Stimulated activated CD4-positive, alpha-beta T cell treated with anti-CD3 and anti-CD28 coated beads, Interleukin-1b, Interleukin-23, amount 100 ng/mL, for 1 hour (primary cell): ENCODE measurements around the gene RBMS3.
"Not testable (repeated sequence)": the region's sequence is repeated elsewhere in the genome, so short reads cannot be mapped to it uniquely, and the experiment has no call there.

ENCODE experiments used
- DNase-seq, 2 donors: peaks; one replicate each; pipeline ENCODE4 v3.0.0-alpha.2; 2020; ENCODE audit warnings: low read depth in 2 of 2

RBMS3 gene

DNA sequence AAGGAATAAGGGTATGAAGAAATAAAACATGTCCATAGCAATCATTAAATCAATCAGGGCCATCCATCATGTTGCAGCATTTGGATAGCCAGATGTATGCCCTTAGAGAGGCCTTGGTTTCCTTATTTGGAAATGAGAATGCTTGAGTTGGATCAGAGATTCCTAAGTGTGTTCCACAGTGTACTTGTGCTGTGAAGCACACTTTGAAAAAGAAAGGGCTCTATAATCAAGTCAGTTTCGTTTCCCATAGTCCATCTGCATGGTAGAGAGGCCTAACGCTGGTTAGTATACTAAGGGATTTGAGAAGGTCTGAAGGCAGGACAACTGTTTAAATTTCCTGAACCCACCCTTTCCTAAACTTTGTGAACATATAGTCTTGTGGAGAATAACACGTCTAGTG lies 30.9 kb downstream of the RBMS3 start:
- DNase-seq, result no peak

DNA sequence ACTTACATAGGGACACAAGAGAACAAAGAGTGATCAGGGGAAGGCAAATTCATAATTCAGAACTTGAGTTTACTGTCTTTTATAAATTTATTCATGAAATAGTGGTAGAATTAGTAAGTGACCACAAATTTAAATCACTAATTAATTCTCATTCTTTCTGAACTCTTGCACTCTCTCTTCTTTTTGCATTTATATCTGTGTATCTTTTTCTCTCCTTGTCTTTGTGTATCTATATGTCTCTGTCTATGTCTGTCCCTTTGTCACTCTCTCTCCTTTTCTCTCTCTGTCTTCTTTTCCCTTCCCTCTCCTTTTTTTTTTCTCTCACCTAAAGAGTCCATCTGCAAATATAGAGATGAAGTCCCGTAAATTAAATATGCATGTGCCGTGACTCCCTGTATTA lies 31.5 kb downstream of the RBMS3 start:
- no peak for DNase-seq

- DNase-seq, result no peak
Measured at GRCh38 chr3:29312960-29313452, 32.1 kb downstream of the RBMS3 start.

DNA sequence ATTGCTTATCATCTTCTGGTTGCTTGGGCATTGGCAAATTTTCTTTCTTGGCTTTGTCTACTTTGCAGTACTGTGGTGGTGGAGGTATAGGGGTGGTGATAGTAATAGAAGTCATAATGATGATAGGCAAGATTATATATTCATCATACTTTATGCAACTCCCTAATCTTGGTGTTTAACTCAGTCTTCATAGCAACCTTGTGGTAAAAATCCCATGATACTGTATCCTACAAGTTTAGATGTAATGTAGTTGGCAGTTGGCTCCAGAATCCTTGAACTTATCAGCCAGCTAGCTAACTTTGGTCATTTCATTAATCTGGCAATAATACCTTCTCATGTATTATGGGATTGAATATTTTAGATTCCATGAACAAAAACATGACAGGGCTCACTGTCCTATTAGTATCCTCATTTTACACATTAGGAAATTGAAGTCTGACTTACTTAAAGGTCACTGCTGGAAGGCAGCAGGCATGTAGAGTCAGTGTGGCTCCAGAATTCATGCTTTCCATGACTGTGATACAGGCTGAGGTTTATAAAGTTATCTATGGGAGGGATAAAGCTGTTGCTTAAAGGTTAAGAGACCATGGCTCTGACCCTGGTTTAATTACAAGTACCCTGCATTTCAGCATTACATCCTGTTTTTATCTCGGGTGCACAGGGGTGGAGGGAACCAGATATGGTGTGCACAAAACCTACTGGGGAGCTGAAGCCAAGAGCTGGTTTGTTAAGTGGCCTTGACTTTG lies 33.3 kb downstream of the RBMS3 start:
- no peak for DNase-seq

DNA sequence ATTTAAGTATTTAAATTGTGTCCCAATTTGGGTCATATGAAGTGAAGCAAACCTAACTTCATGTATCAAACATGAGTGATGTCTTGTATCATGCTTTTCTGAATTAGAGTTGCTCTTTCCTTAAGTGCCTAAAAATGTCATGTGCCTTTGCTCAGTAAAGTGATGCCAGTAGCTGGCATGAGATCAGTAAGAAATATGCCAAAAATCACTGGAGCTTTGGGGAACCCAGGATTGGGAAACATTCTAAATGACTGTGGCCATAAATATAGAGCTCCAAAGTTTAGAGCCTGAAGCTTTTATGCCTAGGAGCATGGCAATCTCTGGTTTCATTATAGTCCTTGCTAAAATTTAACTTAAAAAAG lies 33.8 kb downstream of the RBMS3 start:
- DNase-seq, result no peak

DNA sequence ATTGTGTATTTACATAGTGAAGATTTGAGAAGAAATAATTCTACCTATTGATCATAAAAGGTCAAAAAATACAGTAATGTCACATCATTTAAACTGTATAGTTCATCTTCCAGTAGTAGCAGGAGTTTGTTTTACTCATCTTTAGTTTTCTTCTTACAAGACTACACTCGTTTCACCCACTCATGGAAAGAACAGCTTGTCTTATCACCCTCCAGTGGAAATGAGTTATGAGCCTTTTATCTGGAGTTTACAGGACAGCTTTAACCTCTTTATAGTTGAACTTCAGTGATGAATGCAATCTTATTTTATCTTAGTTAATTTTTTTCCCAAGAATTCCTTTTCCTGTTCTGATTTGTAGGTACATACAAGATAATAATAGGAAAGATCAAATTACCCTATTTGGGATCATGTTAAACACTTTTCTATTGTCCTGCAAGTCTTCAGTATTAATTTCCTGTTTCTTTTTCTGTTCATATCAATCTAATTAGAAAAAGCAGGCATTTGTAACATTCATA lies 36.8 kb downstream of the RBMS3 start:
- DNase-seq, result no peak

DNA sequence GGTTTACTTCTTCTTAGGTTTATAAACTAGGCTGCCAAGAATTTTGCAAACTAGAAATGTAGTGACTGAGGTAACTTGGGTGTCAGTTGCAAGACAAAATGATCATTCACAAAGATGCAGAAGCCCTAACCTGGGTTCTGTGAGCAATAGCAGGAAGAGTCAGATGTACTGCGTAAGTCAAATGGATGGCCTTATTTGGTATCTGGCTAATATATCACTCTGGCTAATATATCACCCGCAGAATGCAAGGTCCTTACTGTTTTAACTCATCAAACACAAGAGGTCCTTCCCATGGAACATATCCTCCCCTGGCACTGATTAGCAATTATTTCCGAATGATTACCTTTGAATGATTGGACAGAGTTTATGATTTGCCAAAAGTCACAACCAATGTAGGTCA lies 37.4 kb downstream of the RBMS3 start:
- no peak for DNase-seq

DNA sequence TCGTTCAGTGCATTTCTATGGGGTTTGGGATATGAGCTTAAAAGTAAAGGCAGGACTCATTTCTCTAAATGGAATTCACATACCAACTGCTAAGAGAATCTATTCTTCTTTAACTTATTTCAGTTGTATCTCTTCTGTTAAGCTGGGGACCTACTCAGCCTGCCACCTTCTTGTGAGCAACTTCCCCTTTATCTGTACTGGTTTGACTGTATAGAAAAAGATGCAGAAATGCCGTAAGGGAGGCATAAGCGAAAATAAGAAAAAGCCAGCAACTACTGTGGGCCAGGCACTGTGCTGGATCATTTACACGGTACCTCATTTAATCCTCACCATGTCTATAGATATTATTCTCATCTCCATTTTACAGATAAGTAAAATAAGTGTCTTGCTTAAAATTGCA lies 38.4 kb downstream of the RBMS3 start:
- DNase-seq, result no peak

GRCh38 chr3:29319798-29320197 lies 38.9 kb downstream of the RBMS3 start:
- no peak for DNase-seq

- DNase-seq, result no peak
Measured at GRCh38 chr3:29322586-29322985, 41.7 kb downstream of the RBMS3 start.

GRCh38 chr3:29324180-29324651 lies 43.3 kb downstream of the RBMS3 start:
- no peak for DNase-seq

GRCh38 chr3:29326540-29326939 lies 45.7 kb downstream of the RBMS3 start:
- not testable (repeated sequence) for DNase-seq

DNA sequence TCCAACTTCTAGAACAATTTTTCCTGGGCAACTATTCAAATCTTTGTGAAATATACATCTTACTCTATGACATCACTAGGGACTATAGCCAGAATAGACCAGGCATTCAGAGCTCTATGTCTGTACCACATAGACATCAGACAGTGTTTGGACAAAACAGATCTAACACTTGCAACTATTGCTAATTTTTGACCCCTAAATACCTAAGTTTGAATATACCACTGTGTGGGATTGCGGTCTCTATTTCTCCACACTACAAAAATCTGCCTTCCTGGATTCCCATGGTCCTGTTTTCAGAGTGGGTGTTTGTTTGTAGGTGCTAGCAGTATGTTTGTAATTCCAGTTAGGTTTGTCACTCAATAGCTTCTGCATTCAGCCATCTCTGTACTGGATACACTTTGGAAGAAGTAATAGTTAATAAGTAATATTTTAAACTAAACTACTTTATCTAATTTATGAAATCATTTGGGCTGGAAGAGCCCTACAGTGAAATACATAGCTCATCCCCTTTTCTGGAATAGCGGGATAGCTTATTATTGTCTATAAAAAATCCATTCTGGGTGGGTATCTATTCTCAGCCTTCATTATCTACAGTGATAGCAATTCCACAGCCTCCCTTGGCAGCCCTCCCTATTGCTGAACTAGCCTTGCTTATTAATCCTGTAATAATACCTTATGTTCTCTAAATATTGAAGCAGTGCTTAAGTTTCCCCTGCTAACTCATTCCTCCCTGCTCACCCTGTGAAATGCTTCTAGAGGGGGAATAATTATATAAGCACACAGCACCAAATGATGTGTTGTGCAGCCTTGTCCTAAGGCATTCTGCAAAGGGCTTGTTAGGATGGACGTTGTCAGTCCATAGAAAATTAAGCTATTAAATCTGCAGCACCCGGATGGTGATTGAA lies 49.4 kb downstream of the RBMS3 start:
- DNase-seq, result no peak

DNA sequence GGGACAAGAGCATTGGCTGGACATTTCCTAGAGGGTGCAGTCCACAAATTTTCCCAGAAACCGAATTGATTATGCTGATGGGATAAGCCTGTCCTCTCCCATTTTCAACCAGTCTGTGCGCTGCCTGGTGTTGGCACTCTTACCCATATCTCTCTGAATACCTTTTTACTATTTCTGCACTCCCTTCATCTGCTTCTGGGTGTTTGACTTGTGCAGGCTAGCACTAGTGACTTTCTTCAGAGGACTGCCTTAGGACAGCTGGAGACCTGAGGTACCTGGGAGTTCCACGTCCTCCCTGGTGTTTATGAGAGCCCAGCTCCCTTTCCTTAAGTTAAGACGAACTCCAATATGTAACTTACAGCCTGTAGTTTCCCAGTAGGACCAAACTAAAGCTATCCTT lies 50.2 kb downstream of the RBMS3 start:
- no peak for DNase-seq

GRCh38 chr3:29331456-29332194 lies 50.8 kb downstream of the RBMS3 start:
- no peak for DNase-seq

- DNase-seq, result no peak
Measured at GRCh38 chr3:29332195-29332637, 51.3 kb downstream of the RBMS3 start.

DNA sequence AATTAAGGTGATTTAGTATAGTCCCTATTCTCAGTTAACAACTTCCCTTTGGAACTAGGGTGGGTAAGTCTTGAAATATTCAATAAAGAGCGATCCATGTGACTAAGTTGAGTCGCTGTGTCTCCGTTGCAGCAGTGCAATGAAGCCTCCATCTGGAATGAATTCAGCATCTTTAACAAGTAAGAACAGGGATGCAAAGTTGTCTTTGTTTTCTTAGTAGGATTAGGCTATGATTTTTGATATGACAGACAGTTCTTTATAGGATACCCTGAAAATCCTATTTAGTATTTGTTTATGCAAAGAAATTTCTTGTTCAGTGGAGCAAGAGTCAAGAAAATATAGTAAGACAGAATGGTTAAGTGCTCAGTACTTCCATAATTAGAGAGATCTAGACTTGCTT lies 52.7 kb downstream of the RBMS3 start:
- no peak for DNase-seq

DNA sequence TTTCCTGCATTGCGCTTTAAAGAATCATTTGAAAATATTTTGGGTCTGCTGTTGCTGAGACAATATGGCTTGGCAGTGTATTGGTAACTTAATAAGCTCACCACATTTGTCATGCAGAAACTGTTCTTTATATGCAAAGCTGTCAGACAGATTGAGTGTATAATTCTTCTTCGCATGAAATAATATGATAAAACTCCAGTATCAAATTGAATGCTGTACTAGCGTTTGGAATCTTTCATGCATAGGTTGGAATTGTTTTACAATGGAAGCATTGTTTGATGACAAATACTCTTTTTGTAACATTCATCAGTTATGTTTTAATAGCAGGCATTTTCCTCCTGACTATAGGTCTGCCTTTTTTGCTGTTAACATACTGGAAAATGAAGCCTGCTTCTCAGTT lies 53.8 kb downstream of the RBMS3 start:
- DNase-seq, result no peak

DNA sequence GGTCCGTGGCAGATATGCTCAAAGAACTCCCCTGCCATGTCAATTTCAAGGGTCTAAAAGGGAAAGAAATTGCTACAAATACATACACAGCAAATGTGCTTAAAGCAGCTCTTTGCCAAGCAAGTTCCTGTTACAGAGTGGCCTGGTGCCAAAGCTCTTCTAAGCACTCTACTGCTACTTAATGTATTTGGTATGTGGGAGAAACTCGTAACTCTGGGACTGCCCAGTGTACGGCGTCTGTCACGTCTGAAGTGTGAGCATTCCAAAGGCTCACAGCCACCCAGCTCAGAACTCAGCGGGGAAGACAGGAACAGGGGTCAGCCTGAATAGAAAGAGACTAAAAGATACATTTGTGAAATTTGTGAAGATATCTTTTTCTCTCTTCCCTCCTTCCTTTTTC lies 54.6 kb downstream of the RBMS3 start:
- no peak for DNase-seq

DNA sequence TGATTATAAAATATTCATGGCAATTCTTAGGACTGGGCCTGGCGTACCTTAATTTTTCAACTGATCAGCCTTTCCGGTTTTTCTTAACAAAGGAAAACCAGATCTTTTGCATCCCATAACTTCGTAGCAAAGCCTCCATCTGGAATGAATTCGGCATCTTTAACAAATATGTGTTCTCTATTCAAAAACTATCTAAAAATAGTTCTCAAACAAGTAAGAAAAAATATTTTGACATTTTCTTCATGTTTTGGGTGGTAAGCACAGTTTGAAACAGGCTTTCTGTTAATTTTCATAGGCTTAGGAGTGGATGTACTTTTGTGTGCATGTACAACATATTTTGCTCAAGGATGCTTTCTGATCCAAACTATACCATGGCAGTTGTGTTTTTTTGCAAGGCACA lies 55.1 kb downstream of the RBMS3 start:
- no peak for DNase-seq

DNA sequence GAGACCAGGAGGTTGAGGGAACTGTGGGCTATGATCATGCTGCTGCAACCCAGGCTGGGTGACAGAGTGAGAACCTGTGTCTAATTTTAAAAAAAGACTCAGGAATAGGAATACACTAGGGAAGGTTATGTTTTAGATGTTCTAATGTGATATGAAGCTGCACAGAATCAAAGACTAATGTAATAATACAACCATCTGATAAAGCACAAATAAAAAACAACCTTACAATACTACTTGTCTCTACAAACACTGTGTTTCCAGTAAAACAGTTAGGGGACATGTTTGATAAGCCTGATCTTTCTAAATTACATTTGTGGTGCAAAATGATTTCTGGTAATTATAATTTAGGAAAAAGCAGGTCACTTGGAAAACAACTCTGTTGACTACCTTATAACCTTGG lies 56.7 kb downstream of the RBMS3 start:
- DNase-seq, result no peak

- DNase-seq, result no peak
Measured at GRCh38 chr3:29338377-29338776, 57.5 kb downstream of the RBMS3 start.
